NCI-H446 (cell line): ENCODE data around the gene PMM2.

Source experiments
- DNase-seq, 2 experiments: peaks; one replicate each; lab custom pipeline; 2025; lab: John Stamatoyannopoulos, UW

The PMM2 gene

GRCh38 chr16:8887952-8888560 is 90.4 kb downstream of the PMM2 start:
- peak in 1 of 2 experiments; percentile 62 for DNase-seq

GRCh38 chr16:8888951-8889892 is 91.6 kb downstream of the PMM2 start:
- DNase-seq, result no peak

DNA sequence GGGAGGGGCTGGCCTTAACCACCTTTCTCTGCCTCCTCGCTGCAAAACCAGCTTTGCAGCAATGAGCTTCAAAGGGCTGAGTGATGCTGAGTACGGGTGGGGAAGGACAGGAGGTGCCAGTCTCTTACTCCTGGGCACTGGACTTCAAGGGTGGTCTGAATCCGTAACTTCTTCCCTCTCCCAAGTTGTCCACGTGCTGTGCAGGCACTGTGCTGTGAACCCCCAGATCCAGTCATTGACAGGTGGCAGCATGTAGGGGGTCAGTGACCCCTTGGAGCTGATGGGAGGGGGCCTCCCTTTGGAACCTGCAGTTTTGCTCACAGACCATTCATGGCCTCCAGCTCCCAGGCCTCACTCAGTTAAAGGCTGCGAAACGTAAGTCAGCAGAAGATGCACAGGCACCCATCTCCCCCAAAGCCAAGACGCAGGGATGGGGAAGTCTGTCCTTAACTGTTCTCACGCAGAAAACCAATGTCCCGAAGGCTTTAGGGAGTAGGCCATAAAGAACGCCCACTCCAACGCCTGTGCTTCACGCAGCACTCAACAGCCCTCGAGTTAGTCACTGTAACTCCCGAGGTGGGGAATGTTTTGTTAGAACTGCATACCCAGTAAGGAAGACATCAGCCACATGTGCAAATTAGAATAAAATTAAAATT is 92.4 kb downstream of the PMM2 start:
- DNase-seq, result no peak

DNA sequence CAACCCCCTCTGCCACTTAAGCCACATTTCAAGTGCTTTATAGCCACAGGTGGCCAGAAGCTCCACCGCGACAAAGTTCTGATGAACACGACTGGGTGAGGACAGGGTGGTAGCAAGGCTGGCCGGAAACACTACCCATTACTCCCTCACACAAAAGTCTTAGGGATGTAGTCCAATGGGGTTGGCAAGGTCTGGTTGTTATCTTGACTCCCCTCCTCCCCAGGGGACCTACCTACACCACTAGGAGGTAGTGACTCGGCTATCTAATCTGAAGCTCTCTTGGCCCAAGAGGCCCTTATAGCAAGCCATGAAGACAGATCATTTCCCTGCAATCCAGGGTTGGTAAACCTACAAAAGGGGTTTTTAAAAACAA is 92.9 kb downstream of the PMM2 start:
- DNase-seq, result no peak

DNA sequence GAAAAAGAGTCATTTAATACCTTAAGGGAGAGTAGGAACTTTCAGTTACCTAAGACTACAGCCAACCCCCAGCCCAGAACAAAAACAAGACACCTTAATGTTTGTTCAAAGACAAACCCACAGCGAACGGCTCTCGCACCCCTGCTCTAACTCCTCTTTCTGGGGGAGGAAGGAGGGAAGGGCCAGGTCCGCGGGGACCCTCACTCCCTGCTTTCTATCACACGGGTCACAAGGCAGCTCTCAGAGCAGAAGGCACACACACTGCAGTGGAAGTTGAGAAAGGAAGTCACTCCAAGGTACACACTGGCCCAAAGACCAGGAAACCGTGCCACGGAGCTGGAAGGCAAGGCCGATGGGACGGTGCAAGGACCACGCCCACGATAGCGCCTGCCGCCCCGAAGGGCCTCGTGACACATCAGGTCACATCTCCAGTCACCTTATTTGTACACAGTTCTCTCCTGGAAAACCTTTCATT is 94.5 kb downstream of the PMM2 start:
- DNase-seq, result no peak

GRCh38 chr16:8893426-8893825 is 95.8 kb downstream of the PMM2 start:
- no peak for DNase-seq

DNA sequence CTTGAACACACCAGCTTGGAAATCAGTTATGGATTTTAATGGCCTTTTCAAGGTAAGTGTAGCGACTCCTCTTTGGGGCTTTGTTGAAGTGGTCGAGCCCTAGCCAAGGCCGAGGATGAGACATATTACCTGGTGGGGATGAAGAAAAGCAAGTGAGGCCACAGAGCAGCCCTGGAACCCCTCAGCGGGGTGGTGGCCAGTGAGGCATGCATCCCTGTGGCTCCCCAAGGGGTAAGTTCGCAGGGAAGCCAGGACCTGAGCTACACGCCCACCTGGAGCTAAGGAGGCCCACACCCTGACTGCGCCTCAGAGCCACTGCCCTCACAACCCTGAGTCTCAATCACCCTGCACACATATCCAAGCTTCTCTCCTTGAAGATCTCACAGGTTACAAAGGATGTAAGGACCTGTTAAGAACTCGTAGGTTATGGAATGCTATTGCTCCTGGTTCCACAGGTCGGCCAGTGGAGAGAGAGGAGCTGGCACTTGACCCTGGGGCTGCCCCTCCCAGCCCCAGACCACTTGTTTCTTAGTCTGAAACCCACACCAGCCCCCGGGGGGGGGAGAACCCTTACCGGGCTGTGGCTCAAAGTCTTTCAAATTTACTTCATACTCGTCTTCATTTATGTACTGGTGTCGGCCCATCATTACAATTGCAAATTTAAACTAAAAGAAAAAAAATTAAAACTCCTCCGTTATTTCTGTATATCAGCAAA is 96.5 kb downstream of the PMM2 start:
- DNase-seq, result no peak

GRCh38 chr16:8894736-8895334 is 97.2 kb downstream of the PMM2 start:
- DNase-seq, result no peak

DNA sequence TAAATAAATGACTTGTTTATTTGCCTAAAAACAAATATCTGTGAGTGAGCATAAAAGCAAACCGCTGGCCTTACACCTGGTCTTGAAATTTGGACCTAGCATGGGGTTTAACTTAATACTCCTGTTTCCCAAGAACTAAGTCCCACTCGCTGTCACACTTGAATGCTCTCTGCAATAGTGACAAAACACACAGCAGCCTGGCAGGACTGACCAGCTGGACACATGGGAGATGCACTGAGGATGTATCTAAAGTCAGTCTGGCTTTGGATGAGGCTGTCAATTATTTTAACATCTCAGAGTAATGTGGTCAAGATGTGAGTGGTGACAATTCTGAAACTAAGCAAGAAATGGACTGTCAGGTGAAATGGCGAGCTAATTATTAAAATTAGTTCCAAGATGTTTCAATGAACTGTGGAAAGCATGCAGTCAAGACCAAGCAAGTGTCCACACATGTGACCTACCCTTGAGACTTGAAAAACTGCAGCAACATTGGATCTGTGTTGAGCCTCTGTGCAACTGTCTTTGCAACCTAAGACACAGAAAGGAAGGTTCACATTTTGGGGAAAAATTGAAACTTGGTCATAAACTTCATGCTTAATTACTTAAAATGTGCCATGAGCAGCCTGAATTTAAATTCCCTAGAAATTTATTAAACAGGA is 101.2 kb downstream of the PMM2 start:
- no peak for DNase-seq
